IPS-18c (cell line): ENCODE measurements around the gene DACH1.
"Not testable (repeated sequence)": the region's sequence is repeated elsewhere in the genome, so short reads cannot be mapped to it uniquely, and the experiment has no call there.

ENCODE experiments used
- H3K4me3 ChIP-seq: 2 replicates; pipeline ENCODE4 v1.7.0; 2013; ENCODE audit warnings: low read depth, mild to moderate bottlenecking, low read length, moderate library complexity; ENCODE audit not compliant: insufficient read depth
- H3K9me3 ChIP-seq: one replicate; pipeline ENCODE4 v1.6.1; 2013; ENCODE audit warnings: mild to moderate bottlenecking, low read length, moderate library complexity; ENCODE audit not compliant: control insufficient read depth, insufficient read depth

The DACH1 gene

DNA sequence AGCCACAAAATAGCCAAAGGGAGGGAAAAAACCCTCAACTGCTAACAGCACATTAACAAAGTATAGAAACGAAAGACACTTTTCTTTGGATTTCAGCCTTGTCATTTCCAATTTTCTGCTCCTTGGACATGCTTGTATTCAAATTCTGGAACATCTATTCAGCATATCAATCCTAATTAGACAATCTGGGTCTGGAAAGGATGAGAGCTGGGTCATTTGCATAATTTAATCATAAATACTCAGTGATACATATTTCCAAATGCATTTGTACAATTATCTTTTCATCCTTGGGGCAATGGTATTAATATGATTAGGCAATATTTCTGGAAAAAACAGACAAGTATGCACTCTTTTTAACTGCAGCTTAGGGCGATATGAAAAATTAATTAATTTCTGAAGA, 14.3 kb downstream of the DACH1 start:
- no peak overlapping the region for H3K4me3 ChIP-seq
- no peaks in the 10 kb centered on the region for H3K9me3 ChIP-seq

DNA sequence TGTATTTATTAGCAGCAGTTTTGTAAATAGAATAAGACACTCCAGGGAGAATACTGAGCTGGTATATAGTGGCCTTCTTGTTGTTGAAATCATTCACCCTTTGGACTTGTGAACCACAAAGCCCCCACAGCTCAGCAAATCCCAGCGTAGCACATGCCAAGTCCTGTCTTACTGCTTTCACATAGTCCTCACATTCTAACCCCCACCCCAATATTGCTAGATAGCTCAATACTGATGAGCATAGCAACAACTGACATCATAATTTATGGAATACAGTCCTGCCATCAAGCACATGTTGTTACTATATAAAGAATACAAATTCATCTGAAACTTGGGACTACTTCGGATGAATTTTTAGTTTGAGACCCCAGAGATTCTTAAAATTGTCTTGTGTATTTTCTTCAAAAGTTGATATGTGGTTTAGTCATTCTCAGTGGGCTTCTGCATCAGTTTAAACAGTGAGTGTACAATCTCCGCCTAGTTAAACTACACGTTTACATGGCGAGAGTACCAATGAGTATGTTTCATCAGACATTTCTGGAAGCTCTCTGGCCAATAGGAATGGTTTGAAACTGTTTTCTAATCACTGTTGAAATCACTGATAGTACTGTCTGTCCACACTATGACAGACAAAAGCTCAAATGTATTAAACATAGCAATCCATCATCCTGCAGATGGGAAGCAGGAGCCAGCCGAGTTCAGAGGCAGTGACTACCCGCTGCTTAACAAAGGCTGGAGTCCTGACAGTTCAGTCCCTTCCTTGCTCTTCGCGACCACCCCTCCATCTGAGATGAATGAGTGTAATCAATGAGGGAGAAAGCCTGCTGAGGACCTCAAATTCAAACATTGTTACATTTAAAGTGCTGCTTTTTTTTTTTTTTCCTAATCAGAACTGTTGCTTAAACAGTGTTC, 15.2 kb downstream of the DACH1 start:
- no peaks in the 10 kb centered on the region for H3K9me3 ChIP-seq
- no peak overlapping the region for H3K4me3 ChIP-seq

DNA sequence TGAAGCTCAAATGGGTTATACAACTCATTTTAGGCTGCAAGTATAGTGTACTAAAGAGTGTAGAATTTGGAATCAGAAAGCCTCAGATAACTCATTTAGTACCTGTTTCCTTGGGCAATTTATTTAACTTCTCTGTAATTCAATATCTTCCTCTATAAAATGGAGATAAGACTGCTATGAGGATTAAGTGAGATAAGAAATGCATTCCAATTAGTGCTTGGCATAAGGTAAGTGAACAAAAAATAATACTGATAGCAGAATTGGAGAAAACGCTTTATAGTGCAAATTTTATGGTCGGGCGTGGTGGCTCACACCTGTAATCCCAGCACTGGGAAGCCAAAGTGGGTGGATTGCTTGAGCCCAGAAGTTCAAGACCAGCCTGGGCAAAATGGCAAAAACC, 25.0 kb downstream of the DACH1 start:
- Histone ChIP-seq H3K4me3 (no peak overlapping the region), H3K9me3 (no peaks in the 10 kb centered on the region)

DNA sequence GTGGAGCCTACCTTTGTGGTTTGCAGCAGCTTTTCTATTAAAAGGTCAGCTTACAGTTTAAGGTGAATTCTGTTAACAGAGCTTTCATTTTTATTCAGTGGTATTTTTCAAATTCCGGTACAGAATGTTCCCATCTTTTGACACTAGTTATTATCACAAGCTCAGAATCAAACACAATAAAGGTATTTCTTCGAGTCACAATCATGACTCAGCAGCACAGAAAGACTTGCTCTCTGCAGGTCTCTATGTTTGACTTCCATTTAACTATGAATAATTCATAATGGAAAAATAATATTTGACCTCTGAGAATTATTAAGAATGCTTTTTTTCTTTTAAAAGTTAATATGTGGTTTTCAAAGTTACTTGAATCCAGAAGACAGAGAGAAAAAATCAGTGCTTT, 28.2 kb downstream of the DACH1 start:
- Histone ChIP-seq H3K4me3 (no peak overlapping the region), H3K9me3 (no peaks in the 10 kb centered on the region)

DNA sequence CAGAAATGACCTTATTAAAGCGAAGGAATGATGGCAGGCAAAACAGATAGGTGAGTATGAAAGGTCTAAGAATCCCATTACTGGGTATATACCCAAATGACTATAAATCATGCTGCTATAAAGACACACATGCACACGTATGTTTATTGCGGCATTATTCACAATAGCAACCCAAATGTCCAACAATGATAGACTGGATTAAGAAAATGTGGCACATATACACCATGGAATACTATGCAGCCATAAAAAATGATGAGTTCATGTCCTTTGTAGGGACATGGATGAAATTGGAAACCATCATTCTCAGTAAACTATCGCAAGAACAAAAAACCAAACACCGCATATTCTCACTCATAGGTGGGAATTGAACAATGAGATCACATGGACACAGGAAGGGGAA, 29.4 kb downstream of the DACH1 start:
- not testable (repeated sequence) for H3K9me3 ChIP-seq, H3K4me3 ChIP-seq

DNA sequence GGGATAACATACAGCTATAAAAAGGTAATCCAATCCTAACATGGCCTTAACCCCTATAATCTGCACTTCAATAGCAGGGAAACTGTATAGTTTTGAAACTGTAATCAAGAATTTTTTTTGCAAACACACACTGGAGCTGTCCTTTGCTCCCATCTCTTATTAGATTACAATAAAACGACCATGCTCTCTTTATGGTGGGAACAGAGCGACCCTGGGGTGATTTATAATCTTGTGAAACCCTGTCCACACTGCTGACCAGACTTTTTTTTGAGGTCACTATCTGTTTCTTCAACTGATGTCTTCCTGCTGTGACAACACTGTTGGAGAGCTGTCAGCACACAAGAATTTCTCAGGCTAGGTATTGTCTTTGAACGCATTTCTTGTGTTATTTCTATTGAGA, 35.3 kb downstream of the DACH1 start:
- no peaks in the 10 kb centered on the region for H3K9me3 ChIP-seq

DNA sequence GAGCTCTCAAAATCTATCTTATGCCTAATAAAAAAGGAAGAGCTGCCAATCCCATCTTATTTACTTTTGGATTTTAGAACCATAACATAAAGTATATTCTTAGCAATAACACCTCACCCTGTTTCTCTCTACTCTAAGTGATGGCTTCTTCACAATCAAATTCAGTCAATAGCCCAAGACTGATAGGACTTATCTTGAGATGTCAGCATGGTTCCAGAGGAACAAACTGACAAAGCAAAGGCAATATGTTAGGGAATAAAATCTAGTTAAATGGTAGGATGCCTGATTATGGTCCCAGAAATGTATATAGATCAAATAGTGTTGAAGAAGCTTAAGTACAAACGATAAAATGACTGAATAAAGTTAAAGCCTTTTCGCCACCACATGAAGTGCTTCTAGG, 36.3 kb downstream of the DACH1 start:
- H3K9me3 ChIP-seq = no peaks in the 10 kb centered on the region
- H3K4me3 ChIP-seq = no peak overlapping the region

More for the DNA sequence above, 35.3 kb downstream of the DACH1 start:
- no peak overlapping the region for H3K4me3 ChIP-seq

DNA sequence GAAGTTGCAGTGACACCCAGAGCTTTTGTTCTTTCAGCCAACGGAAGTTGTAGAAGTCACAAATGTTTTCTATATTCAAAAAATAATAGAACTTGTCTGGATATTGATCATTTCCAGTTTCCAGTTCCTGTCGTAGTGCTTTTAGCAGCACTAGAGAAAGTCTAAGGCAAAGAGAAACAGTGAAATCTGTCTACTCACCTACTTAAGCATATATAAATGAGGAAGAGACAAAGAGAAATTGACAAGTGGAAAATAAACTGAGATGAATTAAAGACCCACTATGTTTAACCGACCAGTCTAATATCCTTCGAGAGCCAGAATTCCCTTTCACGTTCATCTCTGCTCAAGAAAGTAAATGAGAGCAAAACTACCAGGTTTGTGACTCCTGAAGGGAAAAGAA, 36.7 kb downstream of the DACH1 start:
- Histone ChIP-seq H3K4me3 (no peak overlapping the region), H3K9me3 (no peaks in the 10 kb centered on the region)

DNA sequence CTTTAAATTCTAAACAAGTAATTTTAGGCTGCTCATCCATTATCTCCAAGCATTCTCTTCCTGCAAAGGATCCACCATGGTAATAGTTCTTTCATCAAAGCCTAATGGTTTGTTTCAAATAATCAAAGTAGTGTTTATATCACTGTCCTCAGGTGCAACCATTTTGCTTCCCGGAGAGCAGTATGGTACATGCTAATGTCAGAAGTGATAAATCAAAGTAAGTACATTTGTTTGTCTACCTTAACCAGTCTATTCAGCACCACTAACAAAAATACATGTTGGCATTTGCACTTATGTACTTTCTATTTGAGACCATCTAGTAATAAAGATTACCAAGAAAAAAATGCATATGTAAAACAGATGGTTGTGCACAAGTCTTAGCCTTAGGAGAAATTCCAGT, 37.5 kb downstream of the DACH1 start:
- Histone ChIP-seq H3K4me3 (no peak overlapping the region), H3K9me3 (no peaks in the 10 kb centered on the region)

DNA sequence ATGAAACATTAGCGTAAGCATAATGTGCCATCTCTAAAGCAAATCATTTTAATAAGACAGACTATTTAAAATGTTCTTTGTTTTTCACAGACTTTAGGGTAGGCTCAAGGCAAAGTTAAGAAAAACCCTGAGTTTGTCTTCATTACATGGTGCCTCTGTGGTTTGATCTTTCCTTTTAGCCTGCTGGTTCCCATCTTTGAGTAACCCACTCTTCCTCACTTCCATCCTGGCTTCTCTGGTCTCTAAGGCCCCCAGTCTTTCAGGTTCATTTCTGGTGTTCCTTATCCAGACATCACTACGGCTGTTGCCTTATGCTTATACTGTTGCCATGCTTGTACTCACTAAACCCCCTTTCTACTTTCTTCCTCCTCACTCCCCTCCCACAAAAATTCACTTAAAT, 38.4 kb downstream of the DACH1 start:
- H3K4me3 ChIP-seq = no peak overlapping the region

DNA sequence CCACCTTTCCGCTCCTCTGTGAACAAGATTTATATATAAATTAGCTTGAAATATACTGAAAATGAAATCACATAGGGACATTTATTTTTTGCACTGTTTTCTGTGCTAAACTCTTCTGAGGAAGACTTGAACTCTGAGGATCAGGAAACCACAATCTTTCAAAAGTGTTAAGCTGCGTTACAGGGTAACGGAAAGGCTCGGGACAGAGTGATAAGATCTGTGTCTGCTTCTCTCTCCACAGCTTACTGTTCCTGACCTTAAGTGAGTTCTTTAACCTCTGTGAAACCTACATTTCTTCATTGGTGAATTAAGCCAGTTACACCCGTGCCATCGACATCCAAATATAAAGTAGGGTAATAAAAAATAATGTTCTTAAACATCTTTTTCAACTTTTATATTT, 38.9 kb downstream of the DACH1 start:
- Histone ChIP-seq H3K4me3 (no peak overlapping the region), H3K9me3 (no peaks in the 10 kb centered on the region)

More for the DNA sequence above, 38.4 kb downstream of the DACH1 start:
- no peaks in the 10 kb centered on the region for H3K9me3 ChIP-seq

DNA sequence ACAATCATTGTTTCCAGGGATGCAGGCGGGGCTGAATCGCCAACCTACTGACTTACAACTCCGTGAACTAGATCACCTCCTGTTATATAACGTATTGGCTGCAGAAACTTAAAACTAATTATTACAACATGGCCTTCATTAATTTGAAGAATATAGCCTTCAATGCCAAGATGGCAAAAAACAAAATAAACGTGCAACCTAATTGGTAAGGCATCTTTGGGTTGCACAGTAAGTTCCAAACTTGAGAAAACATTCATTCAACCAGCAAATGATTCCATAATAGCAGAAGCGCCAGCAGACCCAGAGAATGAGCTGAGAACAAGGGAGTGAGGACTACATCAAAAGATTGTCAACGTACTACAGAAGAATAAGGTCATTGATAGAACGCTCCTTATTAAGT, 39.8 kb downstream of the DACH1 start:
- no peak overlapping the region for H3K4me3 ChIP-seq
- H3K9me3 ChIP-seq = no peaks in the 10 kb centered on the region

DNA sequence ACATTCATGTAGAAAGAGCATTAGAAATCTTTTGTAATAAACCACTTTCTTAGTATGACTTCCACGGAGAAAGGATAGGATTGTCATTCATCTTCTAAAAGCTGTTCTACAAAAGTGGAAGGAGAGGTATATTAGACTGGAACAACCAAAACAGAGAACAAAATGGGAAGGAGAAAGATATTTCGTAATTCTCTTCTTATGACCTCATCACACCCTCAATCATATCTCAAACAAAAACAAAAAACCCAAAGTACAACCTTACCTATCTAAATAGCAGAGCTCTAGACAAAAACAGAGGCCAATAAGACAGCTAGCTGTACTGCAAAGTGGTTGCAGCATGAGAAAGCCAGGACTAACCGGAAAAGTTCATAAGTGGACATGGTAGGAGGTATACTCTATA, 46.3 kb downstream of the DACH1 start:
- no peak overlapping the region for H3K4me3 ChIP-seq

DNA sequence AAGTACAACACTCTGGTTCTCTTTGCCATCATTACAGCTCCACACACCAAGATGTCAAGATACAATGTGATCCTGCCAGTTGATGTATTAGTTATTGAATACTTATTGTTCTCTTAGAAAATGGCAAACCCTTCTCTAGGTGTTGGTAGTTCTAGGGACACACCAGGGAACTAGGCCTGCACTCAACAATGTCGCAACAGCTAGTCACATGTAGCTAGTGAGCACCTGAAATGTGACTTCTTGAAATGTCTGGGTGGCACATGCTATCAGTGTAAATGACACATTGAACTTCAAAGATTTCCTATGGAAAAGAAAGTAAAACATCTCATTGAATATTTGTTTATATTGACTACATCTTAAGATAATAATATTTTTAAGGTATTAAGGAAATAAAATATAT, 49.7 kb downstream of the DACH1 start:
- no peaks in the 10 kb centered on the region for H3K9me3 ChIP-seq
- H3K4me3 ChIP-seq = no peak overlapping the region

More for the DNA sequence above, 46.3 kb downstream of the DACH1 start:
- H3K9me3 ChIP-seq = no peaks in the 10 kb centered on the region

DNA sequence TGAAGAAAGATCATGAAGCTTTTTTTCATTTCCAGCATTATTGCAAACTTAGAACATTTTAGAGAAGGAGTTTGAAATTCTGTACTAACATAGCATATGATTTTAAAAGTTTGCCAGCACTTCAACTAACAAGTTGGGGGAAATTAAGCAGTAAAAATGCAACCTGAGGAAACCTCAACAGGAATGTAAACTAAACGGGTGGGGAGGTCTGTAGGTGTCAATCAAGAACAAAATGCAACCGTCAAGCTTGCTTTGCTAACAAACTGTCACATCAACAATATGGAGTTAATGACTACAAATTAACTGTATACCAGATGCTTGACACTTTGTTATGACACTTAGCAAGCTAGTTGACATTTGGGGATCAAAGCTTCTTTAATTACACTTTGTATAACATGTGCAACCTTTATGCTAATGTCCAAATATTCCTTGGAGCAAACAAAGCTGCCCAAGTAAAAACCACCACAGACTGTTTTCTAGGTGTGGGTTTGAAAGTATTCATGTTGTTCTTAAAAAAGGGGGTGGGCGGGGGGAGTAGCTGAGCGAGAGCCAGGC, 52.1 kb downstream of the DACH1 start:
- Histone ChIP-seq H3K9me3 (no peaks in the 10 kb centered on the region), H3K4me3 (no peak overlapping the region)

DNA sequence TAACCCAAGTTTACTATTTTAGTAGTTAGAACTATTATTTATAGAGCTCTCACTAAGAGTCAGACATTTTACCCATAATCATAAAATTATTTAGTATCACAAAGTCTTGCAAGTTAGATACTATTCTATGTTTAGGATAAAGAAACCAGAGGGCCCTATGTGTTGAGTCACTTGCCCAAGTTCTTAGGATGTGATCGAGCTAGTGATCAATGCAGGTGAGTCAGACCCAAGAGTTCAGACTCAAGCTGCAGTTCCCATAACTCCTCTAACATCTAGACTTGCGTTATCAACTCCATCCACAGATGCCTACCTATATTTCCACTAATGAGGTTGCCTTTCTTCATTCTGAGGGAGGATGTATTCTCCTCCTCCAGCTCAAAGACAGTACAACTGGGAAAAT, 53.8 kb downstream of the DACH1 start:
- no peak overlapping the region for H3K4me3 ChIP-seq
- no peaks in the 10 kb centered on the region for H3K9me3 ChIP-seq

DNA sequence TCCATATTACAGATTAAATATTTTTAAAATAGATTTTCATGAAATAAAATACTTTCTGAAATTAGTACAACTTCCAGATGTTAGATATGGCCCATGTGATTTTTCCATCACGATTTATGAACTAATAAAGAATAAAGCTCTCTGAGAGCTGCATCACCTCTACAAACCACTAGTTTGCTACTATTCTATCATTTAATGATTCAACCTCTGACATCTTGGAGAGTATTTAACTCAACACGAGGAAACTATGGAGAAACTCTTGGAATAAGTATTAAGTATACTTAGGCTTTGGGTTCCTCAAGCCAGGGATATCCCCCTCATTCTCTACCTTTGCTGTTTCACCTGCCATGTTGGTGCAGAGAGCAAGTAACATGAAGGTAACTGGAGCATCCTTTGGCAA, 55.7 kb downstream of the DACH1 start:
- Histone ChIP-seq H3K4me3 (no peak overlapping the region), H3K9me3 (no peaks in the 10 kb centered on the region)

DNA sequence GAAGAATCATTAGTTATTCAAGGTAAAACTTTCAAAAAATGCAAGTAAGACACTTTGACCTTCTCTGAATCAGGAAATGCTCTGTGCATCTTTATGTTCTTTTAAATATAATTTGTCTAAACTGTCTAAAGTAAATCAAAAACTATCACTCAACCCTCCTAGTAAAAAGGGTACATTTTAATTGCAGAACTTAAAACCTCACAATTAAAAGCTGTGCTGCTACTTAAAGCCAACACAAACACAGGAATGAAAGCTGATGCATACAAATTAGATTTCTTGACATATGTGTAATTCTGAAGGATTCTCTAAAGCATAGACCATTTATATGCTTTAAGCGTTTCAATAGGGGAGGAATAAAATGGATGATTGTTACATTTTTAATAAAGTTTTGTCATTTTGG, 58.3 kb downstream of the DACH1 start:
- Histone ChIP-seq H3K9me3 (no peaks in the 10 kb centered on the region), H3K4me3 (no peak overlapping the region)

DNA sequence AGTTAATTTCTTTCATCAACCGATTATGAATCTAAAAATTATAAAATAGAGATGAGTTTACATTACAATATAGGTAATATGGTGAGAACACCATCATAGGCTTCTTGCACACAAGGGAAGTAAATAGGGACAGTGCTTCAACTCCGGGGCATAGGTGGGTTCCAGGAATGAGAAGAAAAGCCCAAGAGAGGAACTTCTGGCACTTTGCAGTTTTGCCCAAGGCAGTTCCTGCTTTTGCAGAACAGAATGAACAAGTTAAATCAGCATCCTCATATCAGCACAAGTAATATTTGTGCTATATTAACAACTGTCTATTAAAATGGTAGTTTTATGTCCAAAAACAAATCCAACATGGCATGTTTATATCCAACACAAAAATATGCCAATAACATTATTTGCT, 60.1 kb downstream of the DACH1 start:
- Histone ChIP-seq H3K9me3 (no peaks in the 10 kb centered on the region), H3K4me3 (no peak overlapping the region)
